Neural cell (in vitro differentiated cells): ENCODE measurements around the gene DUS2.

Source experiments
- CTCF ChIP-seq: fragments of 450-650 bp; IDR thresholded peaks from 2 replicates; pipeline ENCODE4 v1.5.1; 2014; ENCODE audit warnings: antibody characterized with exemption, mild to moderate bottlenecking, moderate library complexity; ENCODE audit not compliant: poor library complexity, severe bottlenecking
- EZH2 ChIP-seq: fragments of 200-600, 300-800 bp; shearing (Covaris generic), sonication (generic); IDR thresholded peaks from 2 replicates; pipeline ENCODE4 v1.6.1; 2014; ENCODE audit warnings: antibody characterized with exemption, low read length, borderline replicate concordance, mild to moderate bottlenecking; ENCODE audit not compliant: insufficient read depth, poor library complexity, severe bottlenecking
- POLR2AphosphoS5 ChIP-seq: IDR thresholded peaks from 2 replicates; pipeline ENCODE4 v1.6.1; 2012
- RAD21 ChIP-seq: fragments of 450-650 bp; conservative IDR thresholded peaks from 2 replicates; pipeline ENCODE4 v1.6.1; 2014; ENCODE audit warnings: antibody characterized with exemption, mild to moderate bottlenecking, moderate library complexity
- TAF1 ChIP-seq: IDR thresholded peaks from 2 replicates; pipeline ENCODE4 v1.6.1; 2012; ENCODE audit warnings: low read depth

DNA sequence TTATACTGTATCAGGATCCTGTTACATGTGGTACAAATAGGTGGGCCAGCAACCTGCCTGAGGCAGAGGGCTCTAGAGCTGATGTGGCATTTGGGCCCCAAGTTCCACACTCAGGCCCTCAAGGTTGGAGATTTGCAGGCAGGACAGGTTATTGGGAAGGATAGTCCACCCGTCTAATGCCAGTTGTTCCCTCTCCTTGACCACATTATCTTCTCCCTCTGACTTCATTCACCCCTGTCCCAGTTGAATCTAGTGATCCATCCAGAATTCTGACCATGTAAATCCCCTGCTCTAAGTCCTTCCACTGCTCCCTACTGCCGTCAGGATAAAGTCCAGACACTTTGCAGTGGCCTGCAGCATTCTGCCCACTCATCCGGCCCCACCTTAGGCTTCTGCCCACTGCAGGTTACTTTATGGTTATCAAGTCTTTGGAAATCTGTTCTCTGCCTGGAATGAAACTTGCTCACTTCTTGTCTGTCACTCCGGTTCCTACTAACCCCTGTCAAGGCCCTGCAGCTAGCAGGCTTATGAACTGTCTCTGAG is 60.2 kb downstream of the DUS2 start:
- no peak for TF ChIP-seq CTCF
- no peak for TF ChIP-seq EZH2
- TF ChIP-seq TAF1, result no peak
- TF ChIP-seq RAD21, result no peak
- no peak for TF ChIP-seq POLR2AphosphoS5
